ENCODE results near the gene LAMB4.

LAMB4 gene

GRCh38 chr7:108010377-108010776, 119.8 kb downstream of the LAMB4 start:
- Histone ChIP-seq H3K36me3 (ENCODE audit: control insufficient read depth, insufficient read depth, low read length) (no peaks in the 10 kb centered on the region), H3K27me3 (replicated peaks; ENCODE audit: control insufficient read depth, insufficient read depth, low read length) (no peaks in the 10 kb centered on the region; the same call in none of the 2 replicates), H3K4me3 (replicated peaks; ENCODE audit: low read depth, low read length) (no peak overlapping the region)
- TF ChIP-seq CTCF (IDR thresholded peaks at IDR 0.05; ENCODE audit: insufficient read depth, low read length, poor library complexity, severe bottlenecking) = no peak
- DNase-seq (ENCODE audit: extremely low read depth, insufficient read length) = no peak

- no peaks in the 10 kb centered on the region for H3K36me3 ChIP-seq (ENCODE audit: control insufficient read depth, insufficient read depth, low read length)
- DNase-seq (ENCODE audit: extremely low read depth, insufficient read length) = no peak
- H3K4me3 ChIP-seq (replicated peaks; ENCODE audit: low read depth, low read length) = no peak overlapping the region
- H3K27me3 ChIP-seq (replicated peaks; ENCODE audit: control insufficient read depth, insufficient read depth, low read length) = no peaks in the 10 kb centered on the region; the same call in none of the 2 replicates
- no peak for TF ChIP-seq CTCF (IDR thresholded peaks at IDR 0.05; ENCODE audit: insufficient read depth, low read length, poor library complexity, severe bottlenecking)
Observed at GRCh38 chr7:108009873-108010272, 120.3 kb downstream of the LAMB4 start.

GRCh38 chr7:108008827-108009226, 121.3 kb downstream of the LAMB4 start:
- DNase-seq (ENCODE audit: extremely low read depth, insufficient read length) = no peak

GRCh38 chr7:108008240-108008639, 121.9 kb downstream of the LAMB4 start:
- DNase-seq (ENCODE audit: extremely low read depth, insufficient read length) = no peak
- TF ChIP-seq CTCF (IDR thresholded peaks at IDR 0.05; ENCODE audit: insufficient read depth, low read length, poor library complexity, severe bottlenecking) = no peak
- Histone ChIP-seq H3K27me3 (replicated peaks; ENCODE audit: control insufficient read depth, insufficient read depth, low read length) (no peaks in the 10 kb centered on the region; the same call in none of the 2 replicates), H3K4me3 (replicated peaks; ENCODE audit: low read depth, low read length) (no peak overlapping the region), H3K36me3 (ENCODE audit: control insufficient read depth, insufficient read depth, low read length) (no peaks in the 10 kb centered on the region)

More at GRCh38 chr7:108008827-108009226, 121.3 kb downstream of the LAMB4 start:
- H3K27me3 ChIP-seq (replicated peaks; ENCODE audit: control insufficient read depth, insufficient read depth, low read length) = no peaks in the 10 kb centered on the region; the same call in none of the 2 replicates
- H3K4me3 ChIP-seq (replicated peaks; ENCODE audit: low read depth, low read length) = no peak overlapping the region
- no peak for TF ChIP-seq CTCF (IDR thresholded peaks at IDR 0.05; ENCODE audit: insufficient read depth, low read length, poor library complexity, severe bottlenecking)
- no peaks in the 10 kb centered on the region for H3K36me3 ChIP-seq (ENCODE audit: control insufficient read depth, insufficient read depth, low read length)

- TF ChIP-seq CTCF (IDR thresholded peaks at IDR 0.05; ENCODE audit: insufficient read depth, low read length, poor library complexity, severe bottlenecking) = no peak
- H3K4me3 ChIP-seq (replicated peaks; ENCODE audit: low read depth, low read length) = no peak overlapping the region
- no peaks in the 10 kb centered on the region for H3K36me3 ChIP-seq (ENCODE audit: control insufficient read depth, insufficient read depth, low read length)
- no peaks in the 10 kb centered on the region; the same call in none of the 2 replicates for H3K27me3 ChIP-seq (replicated peaks; ENCODE audit: control insufficient read depth, insufficient read depth, low read length)
- no peak for DNase-seq (ENCODE audit: extremely low read depth, insufficient read length)
Observed at GRCh38 chr7:108007762-108008161, 122.4 kb downstream of the LAMB4 start.

GRCh38 chr7:108007261-108007660, 122.9 kb downstream of the LAMB4 start:
- Histone ChIP-seq H3K4me3 (replicated peaks; ENCODE audit: low read depth, low read length) (no peak overlapping the region), H3K36me3 (ENCODE audit: control insufficient read depth, insufficient read depth, low read length) (no peaks in the 10 kb centered on the region), H3K27me3 (replicated peaks; ENCODE audit: control insufficient read depth, insufficient read depth, low read length) (no peaks in the 10 kb centered on the region; the same call in none of the 2 replicates)
- TF ChIP-seq CTCF (IDR thresholded peaks at IDR 0.05; ENCODE audit: insufficient read depth, low read length, poor library complexity, severe bottlenecking) = no peak
- DNase-seq (ENCODE audit: extremely low read depth, insufficient read length) = no peak

Measured in GM06990 (cell line).